HepG2 (cell line): Measurements from ENCODE around the gene ACP1. TPM values are rescaled to one million over a fixed set of nuclear protein-coding genes. Genes with fewer than 3 reads are reported as not detected.

Experiments used
- ATAC-seq: fragments of 200-7000 bp; cut with Tn5 transposase; 3 replicates; pipeline ENCODE4 v1.9.1; 2020; ENCODE audit warnings: mild to moderate bottlenecking, moderate library complexity
- BruUV-seq: library from RNA; stranded (reverse); fragments of 400-500 nt; replicated peaks from 2 replicates; lab custom pipeline; 2021; lab: Mats Ljungman, UMichigan
- CTCF ChIA-PET: fragments of 300-600 bp; formaldehyde crosslinking; extraction: SDS; loops from one replicate; lab custom pipeline; 2021; ENCODE audit warnings: low total read pairs, inconsistent platforms, low intra/inter-chr PET ratio; lab: Yijun Ruan, JAX
- POLR2A ChIA-PET: fragments of 350-600 bp; sonication (Branson Sonifier 250); formaldehyde crosslinking; loops from one replicate; lab custom pipeline; 2020; ENCODE audit warnings: antibody characterized with exemption, inconsistent platforms; lab: Yijun Ruan, JAX
- DNase-seq: peaks from one replicate; pipeline ENCODE4 v3.0.0-alpha.2; 2015; ENCODE audit warnings: low spot score
- FAIRE-seq: peaks from 3 replicates; lab custom pipeline; 2011; peaks lifted over from hg19 to GRCh38; lab: Jason Lieb, UNC
- H2AFZ ChIP-seq: one replicate; pipeline ENCODE4 v1.6.1; 2011; ENCODE audit warnings: low read length, inconsistent platforms
- H3K27ac ChIP-seq: fragments of 300-600 bp; 3 replicates; pipeline ENCODE4 v1.8.0; 2011; ENCODE audit warnings: mixed run types, mild to moderate bottlenecking, mixed read lengths, low read length, inconsistent platforms; ENCODE audit not compliant: insufficient read depth; ENCODE audit errors: extremely low read length
- H3K27me3 ChIP-seq, 2 experiments: fragments of 200-600 bp in 1 of 2; 2 replicates in 1 of 2; 3 replicates in 1 of 2; pipeline versions ENCODE4 v1.6.0 to v1.8.0; 2011; ENCODE audit warnings: low read length in 2 of 2, mild to moderate bottlenecking in 2 of 2, moderate library complexity in 2 of 2, inconsistent platforms in 1 of 2; ENCODE audit not compliant: insufficient read depth in 2 of 2, control insufficient read depth in 1 of 2
- H3K36me3 ChIP-seq, 2 experiments: fragments of 200-600 bp in 1 of 2; replicated peaks in 1 of 2; 2 replicates in 1 of 2; 3 replicates in 1 of 2; pipeline versions ENCODE4 v1.5.1 to v1.8.0; 2011; ENCODE audit warnings: low read length in 2 of 2, inconsistent platforms in 1 of 2; ENCODE audit not compliant: insufficient read depth in 2 of 2, control insufficient read depth in 1 of 2
- H3K4me1 ChIP-seq: 2 replicates; pipeline ENCODE4 v1.5.1; 2012; ENCODE audit warnings: low read length, inconsistent platforms; ENCODE audit not compliant: insufficient read depth
- H3K4me2 ChIP-seq: 2 replicates; pipeline ENCODE4 v1.6.0; 2011; ENCODE audit warnings: low read depth, low read length, inconsistent platforms
- H3K4me3 ChIP-seq, 3 experiments: fragments of 200-600 bp in 1 of 3; sonication (generic), shearing (Covaris generic) in 1 of 3; replicated peaks in 1 of 3; 2 replicates each; pipeline ENCODE4 v1.5.1; 2011 to 2016; ENCODE audit warnings: low read length in 3 of 3, inconsistent platforms in 2 of 3, low read depth in 2 of 3, mild to moderate bottlenecking in 2 of 3, control low read depth in 1 of 3, mixed read lengths in 1 of 3; ENCODE audit not compliant: insufficient read depth in 1 of 3
- H3K79me2 ChIP-seq: one replicate; pipeline ENCODE4 v1.6.1; 2011; ENCODE audit warnings: low read length, inconsistent platforms; ENCODE audit not compliant: insufficient read depth
- H3K9ac ChIP-seq: 2 replicates; pipeline ENCODE4 v1.6.0; 2011; ENCODE audit warnings: mild to moderate bottlenecking, low read depth, low read length, inconsistent platforms; ENCODE audit not compliant: insufficient read depth
- H3K9me3 ChIP-seq: 2 replicates; pipeline ENCODE4 v1.5.1; 2012; ENCODE audit warnings: mild to moderate bottlenecking, low read length
- H4K20me1 ChIP-seq: 2 replicates; pipeline ENCODE4 v1.6.0; 2011; ENCODE audit warnings: inconsistent platforms, mild to moderate bottlenecking, low read length, moderate library complexity; ENCODE audit not compliant: insufficient read depth
- ATF7-NPFF ChIP-seq: sonication (generic); formaldehyde crosslinking; IDR thresholded peaks from 2 replicates; pipeline ENCODE4 v1.8.1; 2023; ENCODE audit warnings: mild to moderate bottlenecking, low read depth, missing genetic modification reagents, moderate library complexity
- IKZF4 ChIP-seq: sonication (generic); formaldehyde crosslinking; IDR thresholded peaks from 2 replicates; pipeline ENCODE4 v1.5.1; 2020; ENCODE audit warnings: borderline replicate concordance, mild to moderate bottlenecking, low read depth, missing genetic modification reagents; ENCODE audit errors: not compliant biosample characterization
- KLF11 ChIP-seq: IDR thresholded peaks from 2 replicates; pipeline ENCODE4 v1.6.1; 2016; ENCODE audit warnings: missing compliant biosample characterization
- PRDM10 ChIP-seq: sonication (generic); formaldehyde crosslinking; IDR thresholded peaks from 2 replicates; pipeline ENCODE4 v1.4.0; 2020; ENCODE audit warnings: low read depth, missing genetic modification reagents
- RNF2 ChIP-seq: fragments of 450-650 bp; conservative IDR thresholded peaks from 2 replicates; pipeline ENCODE4 v1.6.1; 2016; ENCODE audit warnings: low read depth
- TMF1 ChIP-seq: sonication (generic); formaldehyde crosslinking; IDR thresholded peaks from 2 replicates; pipeline ENCODE4 v1.8.1; 2022; ENCODE audit warnings: low read depth, missing genetic modification reagents
- ZNF776 ChIP-seq: sonication (generic); formaldehyde crosslinking; IDR thresholded peaks from 2 replicates; pipeline ENCODE4 v1.4.0; 2020; ENCODE audit warnings: mild to moderate bottlenecking, missing genetic modification reagents
- ZNF800 ChIP-seq: sonication (generic); formaldehyde crosslinking; IDR thresholded peaks from 2 replicates; pipeline ENCODE4 v1.4.0; 2020; ENCODE audit warnings: missing genetic modification reagents
- WGBS: methylation state at CpG from one replicate; pipeline ENCODE4 v1.1.6; 2017; ENCODE audit warnings: low lambda C conversion rate; 5-methylcytosine and 5-hydroxymethylcytosine counted together
- in situ Hi-C: cut with HindIII; loops from 2 replicates; pipeline ENCODE4 v1.10.0; 2017; ENCODE audit warnings: low pct_unique_long_range_greater_than_20kb; ENCODE audit not compliant: extremely low pct_ligation_motif_present
- intact Hi-C: fragments of 100-400 bp; cut with micrococcal nuclease; formaldehyde crosslinking; loops from one replicate; pipeline ENCODE4 v1.10.0; 2022; ENCODE audit not compliant: unreplicated experiment
- polyA plus RNA-seq, 8 experiments: library from polyadenylated mRNA; depleted of rRNA in 3 of 8; stranded (reverse) in 7 of 8; unstranded in 1 of 8; fragments of >200 nt; fragmentation: Illumina TruSeq in 4 of 8; extraction: Trizol in 4 of 8; gene quantifications; 2 replicates each; pipeline versions ENCODE4 v1.2.1 to v1.2.3, GENCODE V29; 2011 to 2016; ENCODE audit warnings: low read depth in 4 of 8, missing spikeins in 1 of 8, mixed read lengths in 1 of 8; ENCODE audit not compliant: insufficient read depth in 1 of 8
- total RNA-seq, 5 experiments: library from RNA; depleted of rRNA; stranded (reverse); fragments of >200 nt; fragmentation: Illumina TruSeq; extraction: Trizol; gene quantifications; 2 replicates each; pipeline ENCODE4 v1.2.3, GENCODE V29; 2016; ENCODE audit warnings: low read depth in 1 of 5
- TF ChIP-seq, protein P1 (sequence below): IDR thresholded peaks from 2 replicates; pipeline ENCODE4 v1.6.1; 2012; ENCODE audit warnings: inconsistent platforms
- TF ChIP-seq, protein P2 (sequence below): IDR thresholded peaks from 2 replicates; pipeline ENCODE4 v1.6.1; 2016; ENCODE audit warnings: mild to moderate bottlenecking, missing biosample characterization, missing genetic modification reagents
- TF ChIP-seq, protein P3 (sequence below): sonication (generic); formaldehyde crosslinking; IDR thresholded peaks from 2 replicates; pipeline ENCODE4 v1.5.1; 2020; ENCODE audit warnings: mild to moderate bottlenecking, missing genetic modification reagents, moderate library complexity

Gene ACP1
- total and polyA plus RNA-seq, 2 of the 13 experiments (the other 11 are each of a cell fraction or from before 2014, with no cell fraction given), result 246 to 348 TPM

DNA sequence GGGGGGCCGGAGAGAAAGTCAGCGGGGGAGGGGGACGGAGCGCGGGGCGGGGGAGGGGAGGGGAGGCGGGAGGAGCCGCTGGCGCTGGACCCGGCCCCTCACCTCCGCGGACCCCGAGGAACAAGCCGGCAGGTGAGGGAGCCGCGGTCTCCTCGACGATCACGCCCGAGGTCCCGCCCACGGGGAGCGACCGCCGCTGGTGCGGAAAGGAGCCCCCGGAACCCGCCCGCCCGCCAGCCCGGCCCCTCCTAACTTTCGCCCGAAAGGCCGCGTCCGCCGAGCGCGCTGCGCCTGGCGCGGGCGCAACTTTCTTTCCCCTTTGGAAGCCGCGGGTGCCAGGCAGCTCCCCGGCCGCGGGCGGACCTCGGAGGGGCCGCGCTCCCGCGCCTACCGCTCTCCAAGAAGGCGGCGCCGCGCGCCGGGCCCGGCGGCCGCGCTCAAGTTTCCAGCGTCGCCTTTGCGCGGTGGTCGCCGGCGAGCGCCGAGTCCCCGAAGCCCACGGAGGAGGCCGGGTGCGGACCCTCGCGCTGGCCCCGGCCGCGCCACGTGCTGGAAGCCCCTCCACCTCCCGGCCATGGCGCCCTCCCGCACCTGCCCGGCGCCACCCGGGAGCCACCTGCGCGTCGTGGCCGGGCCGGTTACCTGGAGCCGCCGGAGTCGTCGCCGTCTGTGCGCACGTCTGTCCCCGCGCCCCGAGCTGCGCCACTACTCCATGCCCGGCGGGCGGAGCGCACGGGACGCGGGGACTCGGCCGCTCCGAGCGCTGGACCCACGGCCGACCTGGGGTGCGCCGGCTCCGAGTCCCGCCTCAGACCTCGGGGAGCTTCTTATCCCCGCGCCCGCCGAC, 23.4 kb downstream of the ACP1 start, which contains the start of gene ALKAL2:
TSS of gene ALKAL2 (minus strand) at position 181 of the 847 bp plus-strand sequence. CDS start 256 bp downstream, outside the sequence.
- Histone ChIP-seq H3K9ac (no peak within 1 kb of the TSS), H3K9me3 (no peaks in the 10 kb centered on the region), H3K4me3 (peak within 1 kb of the TSS in 2 of 3 experiments; percentile 38 to 72; a peak in 5 of 6 replicates), H3K27me3 (peaks cover 3 to 19% of the 10 kb centered on the region in 2 experiments), H3K4me2 (peak within 1 kb of the TSS; percentile 94), H4K20me1 (no peaks in the 10 kb centered on the region), H3K36me3 (no peaks in the 10 kb centered on the region; a peak in 2 of 5 replicates), H3K4me1 (peaks cover 10% of the 10 kb centered on the region), H3K27ac (no peak within 1 kb of the TSS), H2AFZ (no peak within 1 kb of the TSS), H3K79me2 (no peaks in the 10 kb centered on the region)
- no peak for DNase-seq
- peak; percentile 18 for ATAC-seq
- no TSS peak for BruUV-seq
- intact Hi-C loops (no loop called here), in situ Hi-C loops (loop anchor here (5.0 kb wide), 1 partner anchor 41 kb away; no protein-coding TSS in a partner anchor)
- no peak for FAIRE-seq
- ChIA-PET POLR2A (interaction anchor here (0.9 to 1.8 kb wide), 2 partner anchors 26 to 113 kb away, joined by 3 to 8 read pairs; no protein-coding TSS in a partner anchor), CTCF (interaction anchor here (0.8 to 3.9 kb wide), 4 partner anchors 41 to 349 kb away, joined by 3 to 96 read pairs (median 4); no protein-coding TSS in a partner anchor)
- WGBS, result 19% methylated on average over 30 of the region's 128 CpGs
- peak; percentile 50 for TF ChIP-seq ATF7-NPFF (CRISPR knock-in tag)
- TF ChIP-seq PRDM10 (CRISPR knock-in tag), result no peak
- TF ChIP-seq, protein P1, sequence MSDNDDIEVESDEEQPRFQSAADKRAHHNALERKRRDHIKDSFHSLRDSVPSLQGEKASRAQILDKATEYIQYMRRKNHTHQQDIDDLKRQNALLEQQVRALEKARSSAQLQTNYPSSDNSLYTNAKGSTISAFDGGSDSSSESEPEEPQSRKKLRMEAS, result peak; percentile 71
- TF ChIP-seq IKZF4 (CRISPR knock-in tag), result peak; percentile 29
- peak; percentile 95 for TF ChIP-seq ZNF800
- TF ChIP-seq, protein P2, sequence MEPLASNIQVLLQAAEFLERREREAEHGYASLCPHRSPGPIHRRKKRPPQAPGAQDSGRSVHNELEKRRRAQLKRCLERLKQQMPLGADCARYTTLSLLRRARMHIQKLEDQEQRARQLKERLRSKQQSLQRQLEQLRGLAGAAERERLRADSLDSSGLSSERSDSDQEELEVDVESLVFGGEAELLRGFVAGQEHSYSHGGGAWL, result peak; percentile 26; the same call in 1 of the 2 replicates
- TF ChIP-seq, protein P3, sequence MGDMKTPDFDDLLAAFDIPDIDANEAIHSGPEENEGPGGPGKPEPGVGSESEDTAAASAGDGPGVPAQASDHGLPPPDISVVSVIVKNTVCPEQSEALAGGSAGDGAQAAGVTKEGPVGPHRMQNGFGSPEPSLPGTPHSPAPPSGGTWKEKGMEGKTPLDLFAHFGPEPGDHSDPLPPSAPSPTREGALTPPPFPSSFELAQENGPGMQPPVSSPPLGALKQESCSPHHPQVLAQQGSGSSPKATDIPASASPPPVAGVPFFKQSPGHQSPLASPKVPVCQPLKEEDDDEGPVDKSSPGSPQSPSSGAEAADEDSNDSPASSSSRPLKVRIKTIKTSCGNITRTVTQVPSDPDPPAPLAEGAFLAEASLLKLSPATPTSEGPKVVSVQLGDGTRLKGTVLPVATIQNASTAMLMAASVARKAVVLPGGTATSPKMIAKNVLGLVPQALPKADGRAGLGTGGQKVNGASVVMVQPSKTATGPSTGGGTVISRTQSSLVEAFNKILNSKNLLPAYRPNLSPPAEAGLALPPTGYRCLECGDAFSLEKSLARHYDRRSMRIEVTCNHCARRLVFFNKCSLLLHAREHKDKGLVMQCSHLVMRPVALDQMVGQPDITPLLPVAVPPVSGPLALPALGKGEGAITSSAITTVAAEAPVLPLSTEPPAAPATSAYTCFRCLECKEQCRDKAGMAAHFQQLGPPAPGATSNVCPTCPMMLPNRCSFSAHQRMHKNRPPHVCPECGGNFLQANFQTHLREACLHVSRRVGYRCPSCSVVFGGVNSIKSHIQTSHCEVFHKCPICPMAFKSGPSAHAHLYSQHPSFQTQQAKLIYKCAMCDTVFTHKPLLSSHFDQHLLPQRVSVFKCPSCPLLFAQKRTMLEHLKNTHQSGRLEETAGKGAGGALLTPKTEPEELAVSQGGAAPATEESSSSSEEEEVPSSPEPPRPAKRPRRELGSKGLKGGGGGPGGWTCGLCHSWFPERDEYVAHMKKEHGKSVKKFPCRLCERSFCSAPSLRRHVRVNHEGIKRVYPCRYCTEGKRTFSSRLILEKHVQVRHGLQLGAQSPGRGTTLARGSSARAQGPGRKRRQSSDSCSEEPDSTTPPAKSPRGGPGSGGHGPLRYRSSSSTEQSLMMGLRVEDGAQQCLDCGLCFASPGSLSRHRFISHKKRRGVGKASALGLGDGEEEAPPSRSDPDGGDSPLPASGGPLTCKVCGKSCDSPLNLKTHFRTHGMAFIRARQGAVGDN, result peak; percentile 70
- no peak for TF ChIP-seq TMF1
- peak; percentile 68; the same call in 1 of the 2 replicates for TF ChIP-seq RNF2
- no peak for TF ChIP-seq KLF11
- peak; percentile 65; the same call in 1 of the 2 replicates for TF ChIP-seq ZNF776
